Panc1 (cell line): ENCODE data around the gene SYAP1.
"Not testable (repeated sequence)": the region's sequence is repeated elsewhere in the genome, so short reads cannot be mapped to it uniquely, and the experiment has no call there.

Experiments used
- CTCF ChIP-seq: fragments of 450-650 bp; IDR thresholded peaks from 2 replicates; pipeline ENCODE4 v1.5.1; 2017; ENCODE audit warnings: mild to moderate bottlenecking
- POLR2AphosphoS5 ChIP-seq: IDR thresholded peaks from 2 replicates; pipeline ENCODE4 v1.6.1; 2012; ENCODE audit warnings: mild to moderate bottlenecking, low read depth, low read length, moderate library complexity

DNA sequence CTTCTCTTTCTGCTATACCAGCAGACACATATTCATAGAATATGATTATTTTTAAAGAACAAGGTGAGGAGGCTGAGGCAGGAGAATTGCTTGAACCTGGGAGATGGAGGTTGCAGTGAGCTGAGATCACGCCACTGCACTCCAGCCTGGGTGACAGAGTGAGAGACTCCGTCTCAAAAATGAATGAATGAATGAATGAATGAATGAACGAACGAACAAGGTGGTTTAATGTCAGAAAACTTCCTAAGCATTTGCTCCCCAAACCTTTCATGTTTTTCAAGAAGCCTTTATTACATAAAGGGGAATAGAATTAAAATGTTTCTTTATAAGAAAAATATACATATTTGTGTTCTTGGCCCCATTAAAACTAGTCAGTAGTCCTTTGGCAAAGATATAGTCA is 42.1 kb downstream of the SYAP1 start:
- not testable (repeated sequence) for TF ChIP-seq CTCF, POLR2AphosphoS5
